K562 (cell line): Measurements from ENCODE around the gene SLC17A9. TPM values are rescaled to one million over a fixed set of nuclear protein-coding genes. Genes with fewer than 3 reads are reported as not detected.
A peak's percentile ranks its signal among the peaks of the same experiment; 100 is the strongest.

Experiments used
- ATAC-seq: fragments of 200-7000 bp; cut with Tn5 transposase; 3 replicates; pipeline ENCODE4 v1.9.1; 2020; ENCODE audit warnings: moderate library complexity
- BruUV-seq: library from RNA; stranded (reverse); fragments of 400-500 nt; replicated peaks from 2 replicates; lab custom pipeline; 2021; lab: Mats Ljungman, UMichigan
- CTCF ChIA-PET: fragments of 300-600 bp; formaldehyde crosslinking; extraction: SDS; loops from one replicate; lab custom pipeline; 2021; ENCODE audit warnings: low intra/inter-chr PET ratio; lab: Yijun Ruan, JAX
- POLR2A ChIA-PET: fragments of 300-600, 350-650 bp; sonication (Branson Sonifier 250); formaldehyde crosslinking; extraction: SDS; loops from one replicate; lab custom pipeline; 2021; ENCODE audit warnings: antibody characterized with exemption, inconsistent platforms; lab: Yijun Ruan, JAX
- DNase-seq, 4 experiments: peaks; one replicate each; pipeline versions ENCODE4 v3.0.0 to v3.0.0-alpha.2; 2011 to 2018; ENCODE audit warnings: low spot score in 3 of 4, mixed read lengths in 3 of 4; ENCODE audit errors: extremely low read depth in 1 of 4
- FAIRE-seq: peaks from 2 replicates; lab custom pipeline; 2011; peaks lifted over from hg19 to GRCh38; lab: Jason Lieb, UNC
- H2AFZ ChIP-seq: 2 replicates; pipeline ENCODE4 v1.6.0; 2011; ENCODE audit warnings: low read depth, low read length, control low read depth, inconsistent platforms
- H3K27ac ChIP-seq: fragments of 200-600 bp; 3 replicates; pipeline ENCODE4 v1.8.0; 2011; ENCODE audit warnings: low read depth, mild to moderate bottlenecking, control low read depth, inconsistent platforms, low read length, moderate library complexity, mixed read lengths; ENCODE audit errors: extremely low read depth
- H3K27me3 ChIP-seq, 2 experiments: fragments of 300-600 bp in 1 of 2; 2 replicates in 1 of 2; 3 replicates in 1 of 2; pipeline versions ENCODE4 v1.6.0 to v1.8.0; 2011; ENCODE audit warnings: inconsistent platforms in 2 of 2, low read length in 2 of 2, mild to moderate bottlenecking in 1 of 2, mixed read lengths in 1 of 2, moderate library complexity in 1 of 2; ENCODE audit not compliant: control insufficient read depth in 2 of 2, insufficient read depth in 2 of 2
- H3K36me3 ChIP-seq: fragments of 300-600 bp; 3 replicates; pipeline ENCODE4 v1.8.0; 2011; ENCODE audit warnings: mild to moderate bottlenecking, low read length, inconsistent platforms; ENCODE audit not compliant: control insufficient read depth, insufficient read depth
- H3K4me1 ChIP-seq, 2 experiments: fragments of 200-600 bp in 1 of 2; replicated peaks in 1 of 2; 2 replicates in 1 of 2; 3 replicates in 1 of 2; pipeline versions ENCODE4 v1.5.1 to v1.8.0; 2011; ENCODE audit warnings: inconsistent platforms in 2 of 2, low read length in 2 of 2, mild to moderate bottlenecking in 1 of 2, mixed read lengths in 1 of 2, moderate library complexity in 1 of 2; ENCODE audit not compliant: control insufficient read depth in 2 of 2, insufficient read depth in 2 of 2
- H3K4me2 ChIP-seq: 2 replicates; pipeline ENCODE4 v1.6.1; 2011; ENCODE audit warnings: low read length, control low read depth, inconsistent platforms, mixed read lengths; ENCODE audit not compliant: insufficient read depth
- H3K4me3 ChIP-seq: fragments of 200-600 bp; sonication (generic), shearing (Covaris generic); 2 replicates; pipeline ENCODE4 v1.5.1; 2016; ENCODE audit warnings: control low read depth, inconsistent platforms
- H3K79me2 ChIP-seq: fragments of 200-600 bp; 3 replicates; pipeline ENCODE4 v1.8.0; 2011; ENCODE audit warnings: low read length, inconsistent platforms; ENCODE audit not compliant: control insufficient read depth, insufficient read depth
- H3K9ac ChIP-seq, 2 experiments: 2 replicates each; pipeline versions ENCODE4 v1.6.0 to v1.6.1; 2011; ENCODE audit warnings: low read depth in 2 of 2, low read length in 2 of 2, control low read depth in 1 of 2, inconsistent platforms in 1 of 2, mild to moderate bottlenecking in 1 of 2, mixed read lengths in 1 of 2; ENCODE audit not compliant: insufficient read depth in 1 of 2
- H3K9me1 ChIP-seq: one replicate; pipeline ENCODE4 v1.6.0; 2011; ENCODE audit warnings: inconsistent platforms, mild to moderate bottlenecking, low read length, moderate library complexity; ENCODE audit not compliant: control insufficient read depth, insufficient read depth
- H3K9me3 ChIP-seq: replicated peaks from 2 replicates; pipeline ENCODE4 v1.5.1; 2011; ENCODE audit warnings: low read depth, low read length, inconsistent platforms; ENCODE audit not compliant: control insufficient read depth, insufficient read depth
- H4K20me1 ChIP-seq: replicated peaks from 2 replicates; pipeline ENCODE4 v1.6.1; 2011; ENCODE audit warnings: low read length, inconsistent platforms, mixed read lengths; ENCODE audit not compliant: control insufficient read depth, insufficient read depth
- AFF1 ChIP-seq, 2 experiments: fragments of 450-650 bp; IDR thresholded peaks; 2 replicates each; pipeline ENCODE4 v1.6.1; 2018; ENCODE audit warnings: mild to moderate bottlenecking in 2 of 2, low read depth in 1 of 2; ENCODE audit not compliant: partially characterized antibody in 2 of 2
- FOXK1 ChIP-seq: sonication (generic); formaldehyde crosslinking; IDR thresholded peaks from 2 replicates; pipeline ENCODE4 v1.8.0; 2022; ENCODE audit warnings: missing genetic modification reagents, mild to moderate bottlenecking, borderline replicate concordance
- KDM4B ChIP-seq, 2 experiments: fragments of 450-650 bp in 1 of 2; sonication (generic) in 1 of 2; IDR thresholded peaks; 2 replicates each; pipeline ENCODE4 v1.6.1; 2016 to 2017; ENCODE audit warnings: borderline replicate concordance in 2 of 2, antibody characterized with exemption in 1 of 2, low read depth in 1 of 2, mild to moderate bottlenecking in 1 of 2
- PHF20 ChIP-seq: fragments of 450-650 bp; IDR thresholded peaks from 2 replicates; pipeline ENCODE4 v1.6.1; 2018; ENCODE audit not compliant: partially characterized antibody
- PRDM10 ChIP-seq: fragments of 450-650 bp; IDR thresholded peaks from 2 replicates; pipeline ENCODE4 v1.6.1; 2018; ENCODE audit not compliant: partially characterized antibody
- RBFOX2 ChIP-seq: fragments of 200-400 bp; formaldehyde crosslinking; IDR thresholded peaks from 2 replicates; pipeline ENCODE4 v1.6.1; 2017; ENCODE audit warnings: low read depth, mild to moderate bottlenecking, low read length, moderate library complexity
- RUNX1 ChIP-seq: sonication (generic); IDR thresholded peaks from 2 replicates; pipeline ENCODE4 v1.6.1; 2016; ENCODE audit warnings: antibody characterized with exemption, low read depth
- TEAD4 ChIP-seq, 2 experiments: sonication (generic) in 1 of 2; formaldehyde crosslinking in 1 of 2; IDR thresholded peaks; 2 replicates each; pipeline versions ENCODE4 v1.6.1 to v1.8.0; 2012 to 2022; ENCODE audit warnings: borderline replicate concordance in 1 of 2, inconsistent platforms in 1 of 2, low read length in 1 of 2, mild to moderate bottlenecking in 1 of 2, missing genetic modification reagents in 1 of 2
- ZBTB43 ChIP-seq: sonication (generic); formaldehyde crosslinking; IDR thresholded peaks from 2 replicates; pipeline ENCODE4 v1.8.0; 2023; ENCODE audit warnings: mild to moderate bottlenecking, missing genetic modification reagents
- ZFP30 ChIP-seq: fragments of 250-450 bp; sonication (Bioruptor Pico); IDR thresholded peaks from 2 replicates; pipeline ENCODE4 v1.8.0; 2022; ENCODE audit warnings: moderate library complexity, mild to moderate bottlenecking, inconsistent platforms, borderline replicate concordance
- ZNF121 ChIP-seq: sonication (generic); formaldehyde crosslinking; conservative IDR thresholded peaks from 2 replicates; pipeline ENCODE4 v1.8.0; 2022; ENCODE audit warnings: missing genetic modification reagents
- WGBS: fragments of 100-300 bp; shearing (Covaris generic); methylation state at CpG from one replicate; pipeline ENCODE4 v1.1.6; 2016; ENCODE audit warnings: low coverage, mixed read lengths; ENCODE audit not compliant: insufficient coverage; ENCODE audit errors: missing lambda C conversion rate; 5-methylcytosine and 5-hydroxymethylcytosine counted together
- in situ Hi-C: fragments of 300-500 bp; cut with MboI; formaldehyde crosslinking; loops from 4 replicates; pipeline ENCODE4 v1.15.0; 2018; ENCODE audit warnings: inconsistent platforms, mixed read lengths
- intact Hi-C: fragments of 100-400 bp; cut with micrococcal nuclease; formaldehyde crosslinking; loops from 2 replicates; pipeline ENCODE4 v1.14.2; 2022
- polyA plus RNA-seq, 8 experiments: library from polyadenylated mRNA; depleted of rRNA in 4 of 8; stranded (reverse) in 5 of 8; unstranded in 3 of 8; fragments of >200 nt; fragmentation: Nextera tagmentation in 2 of 8; fragmentation: Illumina TruSeq in 1 of 8; extraction: Ambion mirVana in 2 of 8; extraction: Trizol in 1 of 8; gene quantifications; 2 replicates each; pipeline versions ENCODE4 v1.2.1 to v1.2.3, GENCODE V29; 2011 to 2014; ENCODE audit warnings: inconsistent platforms in 1 of 8, missing spikeins in 1 of 8
- total RNA-seq, 7 experiments: library from RNA; depleted of rRNA in 6 of 7; stranded (reverse); fragments of >200 nt in 6 of 7; fragmentation: Illumina TruSeq in 2 of 7; extraction: Trizol in 2 of 7; gene quantifications; 2 replicates each; pipeline versions ENCODE4 v1.2.1 to v1.2.3, GENCODE V29; 2011 to 2021; ENCODE audit warnings: low replicate concordance in 1 of 7

The SLC17A9 gene
- total and polyA plus RNA-seq, 9 of the 15 experiments (the other 6 are each of a cell fraction or from before 2014, with no cell fraction given): 0.04 to 0.31 TPM; not detected in 7

DNA sequence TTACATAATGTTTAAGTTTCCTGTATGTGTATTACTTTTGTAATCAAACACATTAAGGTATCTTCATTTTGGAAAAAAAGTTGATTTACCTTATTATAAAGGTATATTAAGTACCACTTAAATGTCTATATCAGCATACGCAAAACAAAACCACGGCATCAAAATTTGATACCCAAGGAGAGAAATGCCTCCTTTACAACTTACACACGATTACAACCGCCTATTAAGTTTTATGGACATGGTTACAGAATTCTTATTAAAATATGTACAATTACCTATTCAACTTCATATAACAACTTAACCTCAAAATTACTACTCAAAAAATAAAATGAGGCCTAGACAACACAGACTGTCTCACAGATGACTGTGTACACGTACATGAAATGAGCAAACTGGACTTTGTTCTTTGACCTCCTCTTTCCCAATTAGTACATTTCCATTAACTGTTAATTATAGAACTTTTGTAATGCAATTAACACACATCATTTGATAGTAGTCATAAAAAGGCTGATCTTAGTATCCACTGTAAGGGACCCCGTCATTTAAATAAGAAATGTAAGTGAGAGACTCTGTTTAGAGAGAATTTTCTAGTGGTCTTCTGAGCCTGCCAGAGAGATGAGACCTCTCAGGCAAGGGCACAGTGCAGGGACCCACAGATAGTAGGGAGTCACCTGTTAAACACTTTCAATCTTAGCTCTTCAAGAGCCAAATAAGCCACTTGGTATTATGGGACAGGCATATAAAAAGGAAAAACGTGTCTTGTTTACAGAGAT, 28.7 kb upstream of the SLC17A9 start:
- CTCF ChIA-PET: no interaction called here
- POLR2A ChIA-PET: interaction anchor here (0.7 to 5.1 kb wide), 3 partner anchors 10 to 652 kb away, joined by 3 to 64 read pairs (median 45); partner anchors contain the start of gene GID8
- H3K27me3 ChIP-seq: no peaks in the 10 kb centered on the region
- no peak for TF ChIP-seq AFF1 (IDR thresholded peaks at IDR 0.05; ENCODE audit: low read depth in 1 of 2, partially characterized antibody in 2 of 2)
- TF ChIP-seq PRDM10: no peak
- TF ChIP-seq KDM4B (IDR thresholded peaks at IDR 0.05; ENCODE audit: borderline replicate concordance in 2 of 2, low read depth in 1 of 2): no peak
- TF ChIP-seq ZBTB43 (CRISPR knock-in tag): no peak
- TF ChIP-seq TEAD4 (IDR thresholded peaks at IDR 0.05; ENCODE audit: low read length): no peak
- TF ChIP-seq TEAD4 (CRISPR knock-in tag; IDR thresholded peaks at IDR 0.05; ENCODE audit: borderline replicate concordance): no peak
- no peak for TF ChIP-seq RUNX1
- no peak for TF ChIP-seq ZNF121
- TF ChIP-seq PHF20: no peak
- TF ChIP-seq ZFP30 (CRISPR knock-in tag): no peak
- TF ChIP-seq FOXK1 (CRISPR knock-in tag): no peak
- no peak for TF ChIP-seq RBFOX2

More for the DNA sequence above, 28.7 kb upstream of the SLC17A9 start:
- Histone ChIP-seq H4K20me1 (peaks cover 82% of the 10 kb centered on the region), H3K4me1 (peaks cover 42 to 44% of the 10 kb centered on the region in 2 experiments; a peak in 4 of 5 replicates), H3K79me2 (peaks cover 100% of the 10 kb centered on the region), H3K9me3 (no peaks in the 10 kb centered on the region), H3K9ac (peak overlapping the region; percentile 84 to 90), H3K9me1 (peaks cover 7% of the 10 kb centered on the region), H3K4me3 (peak overlapping the region; percentile 70), H3K36me3 (peaks cover 30% of the 10 kb centered on the region; the same call in 2 of the 3 replicates), H3K27ac (peak overlapping the region; percentile 88; the same call in 2 of the 3 replicates), H3K4me2 (peak overlapping the region; percentile 97), H2AFZ (no peak overlapping the region)
- FAIRE-seq: no peak
- WGBS: 51% methylated on average over 7 of the region's 7 CpGs
- BruUV-seq: no TSS peak
- no peak for DNase-seq
- no peak for ATAC-seq
- intact Hi-C loops (no loop called here), in situ Hi-C loops (no loop called here)
